Kidney epithelial cell (primary cell): Measurements from ENCODE around the gene PAGE2. TPM values are rescaled to one million over a fixed set of nuclear protein-coding genes. Genes with fewer than 3 reads are reported as not detected.

Experiments
- DNase-seq: peaks from one replicate; pipeline ENCODE4 v3.0.0-alpha.2; 2010; ENCODE audit warnings: low read depth
- H3K27me3 ChIP-seq: 2 replicates; pipeline ENCODE4 v1.6.0; 2011; ENCODE audit warnings: low read length; ENCODE audit not compliant: control insufficient read depth, insufficient read depth
- H3K36me3 ChIP-seq: 2 replicates; pipeline ENCODE4 v1.5.1; 2011; ENCODE audit warnings: low read length; ENCODE audit not compliant: control insufficient read depth, insufficient read depth
- H3K4me3 ChIP-seq: 2 replicates; pipeline ENCODE4 v1.5.1; 2011; ENCODE audit warnings: low read depth, mild to moderate bottlenecking, control low read depth, low read length
- total RNA-seq: library from RNA; depleted of rRNA; stranded (reverse); fragments of >200 nt; gene quantifications from 2 replicates; pipeline ENCODE4 v1.2.3, GENCODE V29; 2015
- TF ChIP-seq, protein P1 (sequence below): IDR thresholded peaks from 2 replicates; pipeline ENCODE4 v1.5.1; 2011; ENCODE audit warnings: mild to moderate bottlenecking, moderate library complexity, low read length, control low read depth, inconsistent platforms; ENCODE audit not compliant: insufficient read depth, poor library complexity, severe bottlenecking

Gene PAGE2
- total RNA-seq, 1 donor from 2014 or later, result not detected

DNA sequence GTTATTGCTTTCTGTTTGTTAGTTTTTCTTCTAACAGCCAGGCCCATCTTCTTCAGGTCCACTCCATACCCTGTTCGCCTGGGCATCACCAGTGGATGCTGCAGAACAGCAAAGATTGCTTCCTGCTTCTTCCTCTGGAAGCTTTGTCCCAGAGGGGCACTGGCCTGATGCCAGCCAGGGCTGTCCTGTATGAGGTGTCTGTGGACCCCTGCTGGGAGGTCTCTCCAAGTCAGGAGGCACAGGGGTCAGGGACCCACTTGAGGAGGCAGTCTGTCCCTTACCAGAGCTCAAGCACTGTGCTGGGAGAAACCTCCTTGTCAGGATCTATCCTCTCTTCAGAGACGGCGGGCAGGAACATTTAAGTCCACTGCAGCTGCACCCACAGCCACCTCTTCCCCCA, 16.5 kb upstream of the PAGE2 start:
- Histone ChIP-seq H3K36me3 (no peaks in the 10 kb centered on the region), H3K4me3 (no peak overlapping the region), H3K27me3 (no peaks in the 10 kb centered on the region)
- DNase-seq, result no peak
- TF ChIP-seq, protein P1, sequence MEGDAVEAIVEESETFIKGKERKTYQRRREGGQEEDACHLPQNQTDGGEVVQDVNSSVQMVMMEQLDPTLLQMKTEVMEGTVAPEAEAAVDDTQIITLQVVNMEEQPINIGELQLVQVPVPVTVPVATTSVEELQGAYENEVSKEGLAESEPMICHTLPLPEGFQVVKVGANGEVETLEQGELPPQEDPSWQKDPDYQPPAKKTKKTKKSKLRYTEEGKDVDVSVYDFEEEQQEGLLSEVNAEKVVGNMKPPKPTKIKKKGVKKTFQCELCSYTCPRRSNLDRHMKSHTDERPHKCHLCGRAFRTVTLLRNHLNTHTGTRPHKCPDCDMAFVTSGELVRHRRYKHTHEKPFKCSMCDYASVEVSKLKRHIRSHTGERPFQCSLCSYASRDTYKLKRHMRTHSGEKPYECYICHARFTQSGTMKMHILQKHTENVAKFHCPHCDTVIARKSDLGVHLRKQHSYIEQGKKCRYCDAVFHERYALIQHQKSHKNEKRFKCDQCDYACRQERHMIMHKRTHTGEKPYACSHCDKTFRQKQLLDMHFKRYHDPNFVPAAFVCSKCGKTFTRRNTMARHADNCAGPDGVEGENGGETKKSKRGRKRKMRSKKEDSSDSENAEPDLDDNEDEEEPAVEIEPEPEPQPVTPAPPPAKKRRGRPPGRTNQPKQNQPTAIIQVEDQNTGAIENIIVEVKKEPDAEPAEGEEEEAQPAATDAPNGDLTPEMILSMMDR, result no peak

DNA sequence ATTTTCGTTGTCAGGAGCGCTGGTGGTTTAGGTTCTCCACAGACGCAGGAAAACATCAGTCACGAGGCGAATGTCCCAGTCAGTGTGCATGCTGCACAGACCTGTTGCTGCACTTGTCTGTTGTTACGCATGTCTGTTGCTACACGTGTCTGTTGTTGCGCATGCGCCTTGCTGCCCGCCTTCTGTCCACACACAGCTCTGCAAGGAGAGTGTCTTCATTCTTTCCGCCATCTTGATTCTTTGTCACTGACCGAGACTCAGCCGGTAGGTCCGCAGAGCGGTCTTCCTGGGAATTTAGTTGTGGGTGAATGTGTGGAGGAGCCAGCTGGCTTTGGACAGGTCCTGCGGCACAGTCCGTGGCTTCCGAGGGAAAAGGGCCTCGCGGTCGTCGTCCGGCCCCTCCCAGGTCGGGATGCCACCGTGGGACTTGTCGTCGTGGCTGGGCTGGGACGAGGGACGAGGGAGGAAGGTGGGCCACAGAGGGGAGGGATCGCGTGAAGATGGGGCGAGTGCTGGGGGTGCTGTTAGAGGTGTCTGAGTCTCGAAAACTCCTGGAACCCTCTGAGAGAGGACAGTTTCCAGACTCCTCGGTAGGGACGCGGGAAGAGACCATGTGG, 13.9 kb upstream of the PAGE2 start, which contains the start of gene PAGE2B:
Gene PAGE2B, plus strand, starts transcription at position 180 of the 617 bp plus-strand sequence. CDS start 1,012 bp downstream, outside the sequence.
- H3K36me3 ChIP-seq, result no peaks in the 10 kb centered on the region
- no peaks in the 10 kb centered on the region for H3K27me3 ChIP-seq
- no peak for DNase-seq
- TF ChIP-seq, protein P1, result no peak
- H3K4me3 ChIP-seq, result no peak within 1 kb of the TSS

DNA sequence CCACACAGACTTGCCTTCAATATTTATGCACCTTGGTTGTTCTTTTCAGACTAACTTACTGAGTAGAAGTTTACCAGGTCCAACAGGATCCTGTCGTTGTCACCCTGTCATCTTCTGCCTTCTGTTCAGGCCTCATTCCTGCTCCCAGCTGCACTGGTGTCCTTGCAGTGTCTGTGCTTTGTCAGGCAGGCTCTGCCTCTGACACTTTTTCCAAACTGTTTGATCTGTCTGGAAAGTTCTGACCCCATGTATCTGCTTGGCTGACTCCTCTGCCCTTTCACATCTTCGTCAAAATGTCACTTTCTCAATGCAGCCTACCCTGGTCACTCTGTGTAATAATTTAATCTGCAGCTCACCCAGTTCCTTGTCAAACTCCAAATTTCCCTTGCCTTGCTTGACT, 9.9 kb downstream of the PAGE2 start:
- Histone ChIP-seq H3K27me3 (no peaks in the 10 kb centered on the region), H3K36me3 (no peaks in the 10 kb centered on the region), H3K4me3 (no peak overlapping the region)
- DNase-seq, result no peak
- TF ChIP-seq, protein P1, result no peak

DNA sequence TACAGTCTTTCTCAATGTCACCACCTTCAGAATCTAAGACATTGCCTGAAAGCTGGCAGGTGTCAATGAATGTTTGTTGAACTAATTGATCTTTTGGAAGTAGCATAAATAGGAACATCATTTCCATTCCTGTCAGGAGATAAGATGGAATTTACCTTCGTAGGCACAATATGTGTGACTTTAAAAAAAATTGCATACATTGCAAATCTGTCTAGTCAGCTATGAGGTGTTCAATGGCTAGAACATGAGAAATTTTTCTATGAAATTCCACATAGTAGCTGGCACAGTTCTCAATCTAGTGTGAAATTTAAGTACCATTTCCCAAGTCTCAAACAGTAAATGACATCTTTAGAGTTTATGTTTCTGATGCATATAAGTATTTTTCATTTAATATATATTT, 10.3 kb downstream of the PAGE2 start:
- TF ChIP-seq, protein P1, result no peak
- H3K36me3 ChIP-seq, result no peaks in the 10 kb centered on the region
- H3K27me3 ChIP-seq, result no peaks in the 10 kb centered on the region
- no peak overlapping the region for H3K4me3 ChIP-seq
- DNase-seq, result no peak

DNA sequence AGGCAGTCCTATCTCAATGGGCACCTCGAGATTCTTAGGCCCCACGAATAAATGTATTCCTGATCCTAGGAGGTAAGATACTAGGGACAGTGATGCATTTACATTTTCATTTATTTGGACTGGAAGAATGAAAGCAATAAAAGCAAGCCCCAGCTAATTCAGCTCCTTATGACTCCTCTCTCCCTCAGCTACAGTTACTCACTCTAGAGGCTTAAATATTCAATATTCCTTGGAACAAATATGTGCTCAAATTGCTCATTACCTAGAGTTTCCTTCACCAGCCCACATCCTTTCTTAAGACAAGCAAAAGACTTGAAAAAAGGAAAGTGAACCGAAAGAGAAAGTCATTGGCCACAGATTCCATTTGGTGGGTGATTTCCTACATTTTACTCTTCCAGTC, 13.9 kb downstream of the PAGE2 start:
- Histone ChIP-seq H3K36me3 (no peaks in the 10 kb centered on the region), H3K4me3 (no peak overlapping the region), H3K27me3 (no peaks in the 10 kb centered on the region)
- DNase-seq, result no peak
- TF ChIP-seq, protein P1, result no peak

DNA sequence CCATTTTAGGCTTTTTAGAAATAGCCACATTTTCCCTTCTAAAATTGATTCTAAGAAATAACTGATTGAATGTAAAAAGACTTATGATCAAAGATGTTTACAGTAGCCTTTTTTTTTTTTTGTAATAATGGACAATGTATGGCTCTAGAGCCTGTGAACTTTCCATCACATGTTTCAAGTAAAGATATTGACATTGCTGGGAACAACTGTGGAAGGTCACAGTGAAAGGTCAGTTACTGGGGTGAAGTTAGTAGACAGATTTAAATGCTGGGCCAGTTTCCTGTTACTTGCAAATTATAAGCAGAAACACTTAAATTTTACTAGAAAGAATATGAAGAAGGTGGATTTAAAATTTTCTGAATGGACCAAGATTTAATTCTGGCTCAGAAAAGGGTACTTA, 18.4 kb downstream of the PAGE2 start:
- TF ChIP-seq, protein P1, result no peak
- H3K4me3 ChIP-seq, result no peak overlapping the region
- DNase-seq, result no peak
- H3K27me3 ChIP-seq, result no peaks in the 10 kb centered on the region
- no peaks in the 10 kb centered on the region for H3K36me3 ChIP-seq
